Uterus (tissue), 4 donors: ENCODE measurements around the gene ULK4. TPM values are rescaled to one million over a fixed set of nuclear protein-coding genes. Genes with fewer than 3 reads are reported as not detected.

Source experiments
- DNase-seq, 2 donors: peaks; one replicate each; pipeline ENCODE4 v3.0.0-alpha.2; 2019 to 2020
- H3K27ac ChIP-seq, 2 donors: fragments of 200-600 bp; sonication (generic); 1 replicate in 1 of 2; 2 replicates in 1 of 2; pipeline ENCODE4 v1.5.1; 2016 to 2018
- H3K27me3 ChIP-seq, 2 donors: fragments of 200-600 bp; sonication (generic); one replicate each; pipeline ENCODE4 v1.5.1; 2018 to 2019; ENCODE audit warnings: control low read depth in 1 of 2
- H3K36me3 ChIP-seq, 2 donors: fragments of 200-600 bp; sonication (generic); one replicate each; pipeline ENCODE4 v1.5.1; 2019; ENCODE audit warnings: control low read depth in 1 of 2
- H3K4me1 ChIP-seq, 2 donors: fragments of 200-600 bp; sonication (generic); one replicate each; pipeline ENCODE4 v1.5.1; 2018 to 2019; ENCODE audit warnings: control low read depth in 1 of 2
- H3K4me3 ChIP-seq, 2 donors: fragments of 200-600 bp; sonication (generic); 1 replicate in 1 of 2; 2 replicates in 1 of 2; pipeline ENCODE4 v1.5.1; 2018 to 2019; ENCODE audit warnings: mild to moderate bottlenecking in 1 of 2
- H3K9me3 ChIP-seq, 2 donors: fragments of 200-600 bp; sonication (generic); one replicate each; pipeline ENCODE4 v1.5.1; 2019; ENCODE audit warnings: control low read depth in 1 of 2
- POLR2A ChIP-seq, 2 donors: fragments of 450-650 bp; IDR thresholded peaks; one replicate each; pipeline ENCODE4 v1.6.1; 2016; ENCODE audit warnings: antibody characterized with exemption in 2 of 2, mild to moderate bottlenecking in 1 of 2, moderate library complexity in 1 of 2
- intact Hi-C: fragments of 100-400 bp; cut with DNase I; formaldehyde crosslinking; loops from one replicate; pipeline ENCODE4 v1.15.1; 2023; ENCODE audit warnings: low total_unique reads
- total RNA-seq, 4 donors: library from RNA; depleted of rRNA in 3 of 4; stranded (reverse); fragments of >200 nt in 3 of 4; gene quantifications; one replicate each; pipeline versions ENCODE4 v1.1.0 to v1.2.4, GENCODE V29; 2014 to 2023
- TF ChIP-seq, protein P1 (sequence below), 4 experiments: fragments of 200-600 bp in 2 of 4; fragments of 450-650 bp in 2 of 4; sonication (generic) in 2 of 4; IDR thresholded peaks; one replicate each; pipeline ENCODE4 v1.5.1; 2016 to 2019; ENCODE audit warnings: antibody characterized with exemption in 4 of 4, mild to moderate bottlenecking in 2 of 4, moderate library complexity in 1 of 4
- donor health status: DM: yes; HTN: yes; CAD: no.

Gene ULK4
- total RNA-seq, 4 donors from 2014 or later = 8.7 to 118 (median 26.1) TPM

GRCh38 chr3:41960826-41961750, 815 bp downstream of the ULK4 start:
- no peaks in the 10 kb centered on the region for H3K36me3 ChIP-seq
- TF ChIP-seq, protein P1, sequence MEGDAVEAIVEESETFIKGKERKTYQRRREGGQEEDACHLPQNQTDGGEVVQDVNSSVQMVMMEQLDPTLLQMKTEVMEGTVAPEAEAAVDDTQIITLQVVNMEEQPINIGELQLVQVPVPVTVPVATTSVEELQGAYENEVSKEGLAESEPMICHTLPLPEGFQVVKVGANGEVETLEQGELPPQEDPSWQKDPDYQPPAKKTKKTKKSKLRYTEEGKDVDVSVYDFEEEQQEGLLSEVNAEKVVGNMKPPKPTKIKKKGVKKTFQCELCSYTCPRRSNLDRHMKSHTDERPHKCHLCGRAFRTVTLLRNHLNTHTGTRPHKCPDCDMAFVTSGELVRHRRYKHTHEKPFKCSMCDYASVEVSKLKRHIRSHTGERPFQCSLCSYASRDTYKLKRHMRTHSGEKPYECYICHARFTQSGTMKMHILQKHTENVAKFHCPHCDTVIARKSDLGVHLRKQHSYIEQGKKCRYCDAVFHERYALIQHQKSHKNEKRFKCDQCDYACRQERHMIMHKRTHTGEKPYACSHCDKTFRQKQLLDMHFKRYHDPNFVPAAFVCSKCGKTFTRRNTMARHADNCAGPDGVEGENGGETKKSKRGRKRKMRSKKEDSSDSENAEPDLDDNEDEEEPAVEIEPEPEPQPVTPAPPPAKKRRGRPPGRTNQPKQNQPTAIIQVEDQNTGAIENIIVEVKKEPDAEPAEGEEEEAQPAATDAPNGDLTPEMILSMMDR (IDR thresholded peaks at IDR 0.05) = no peak
- TF ChIP-seq POLR2A (IDR thresholded peaks at IDR 0.05) = no peak
- peak; percentile 27 to 28 for DNase-seq
- no peaks in the 10 kb centered on the region for H3K9me3 ChIP-seq
- intact Hi-C loops = no loop called here
- H3K4me1 ChIP-seq = no peaks in the 10 kb centered on the region
- peak overlapping the region; percentile 73 to 88 for H3K27ac ChIP-seq
- H3K27me3 ChIP-seq = no peaks in the 10 kb centered on the region
- peak overlapping the region; percentile 81 to 94 for H3K4me3 ChIP-seq

- Histone ChIP-seq H3K36me3 (no peaks in the 10 kb centered on the region), H3K27ac (no peak overlapping the region), H3K4me3 (no peak overlapping the region), H3K9me3 (no peaks in the 10 kb centered on the region), H3K4me1 (no peaks in the 10 kb centered on the region), H3K27me3 (no peaks in the 10 kb centered on the region)
- intact Hi-C loops = no loop called here
- DNase-seq = no peak
- TF ChIP-seq, protein P1 (IDR thresholded peaks at IDR 0.05) = no peak
- no peak for TF ChIP-seq POLR2A (IDR thresholded peaks at IDR 0.05)
Measured at GRCh38 chr3:41956574-41956973, 5.3 kb downstream of the ULK4 start.

- intact Hi-C loops = no loop called here
- Histone ChIP-seq H3K9me3 (no peaks in the 10 kb centered on the region), H3K4me3 (no peak overlapping the region), H3K27ac (no peak overlapping the region), H3K4me1 (no peaks in the 10 kb centered on the region), H3K36me3 (no peaks in the 10 kb centered on the region), H3K27me3 (no peaks in the 10 kb centered on the region)
- no peak for DNase-seq
- TF ChIP-seq, protein P1 (IDR thresholded peaks at IDR 0.05) = no peak
- no peak for TF ChIP-seq POLR2A (IDR thresholded peaks at IDR 0.05)
Measured at GRCh38 chr3:41955192-41955591, 6.7 kb downstream of the ULK4 start.

DNA sequence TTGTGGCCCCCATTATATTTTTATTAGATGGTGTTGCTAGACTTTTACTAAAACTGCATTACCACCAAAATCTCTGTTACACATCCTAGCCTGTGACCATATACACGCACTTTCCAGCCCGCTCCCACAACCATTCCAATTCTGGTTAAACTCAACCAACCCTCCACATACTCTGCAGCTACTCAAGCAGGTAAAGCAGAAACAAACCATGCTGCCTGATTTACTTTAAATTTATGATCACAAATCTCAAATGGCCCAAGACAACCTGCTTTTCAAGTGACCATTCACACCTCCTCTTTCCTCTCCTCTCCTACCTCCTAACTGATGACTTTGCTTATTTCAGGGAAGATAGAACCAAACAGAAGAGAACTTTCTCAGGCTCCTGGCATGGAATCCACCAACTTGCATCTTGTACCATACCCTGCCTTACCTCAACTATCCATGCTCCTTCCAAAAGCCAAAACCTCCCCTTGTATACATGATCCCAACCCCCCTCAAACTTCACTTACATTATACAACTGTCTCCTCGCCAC, 18.5 kb downstream of the ULK4 start:
- no peaks in the 10 kb centered on the region for H3K27me3 ChIP-seq
- TF ChIP-seq POLR2A (IDR thresholded peaks at IDR 0.05) = no peak
- TF ChIP-seq, protein P1 (IDR thresholded peaks at IDR 0.05) = no peak
- DNase-seq = no peak
- intact Hi-C loops = no loop called here
- H3K9me3 ChIP-seq = no peaks in the 10 kb centered on the region
- H3K4me1 ChIP-seq = no peaks in the 10 kb centered on the region
- no peak overlapping the region for H3K4me3 ChIP-seq
- no peaks in the 10 kb centered on the region for H3K36me3 ChIP-seq
- no peak overlapping the region for H3K27ac ChIP-seq

DNA sequence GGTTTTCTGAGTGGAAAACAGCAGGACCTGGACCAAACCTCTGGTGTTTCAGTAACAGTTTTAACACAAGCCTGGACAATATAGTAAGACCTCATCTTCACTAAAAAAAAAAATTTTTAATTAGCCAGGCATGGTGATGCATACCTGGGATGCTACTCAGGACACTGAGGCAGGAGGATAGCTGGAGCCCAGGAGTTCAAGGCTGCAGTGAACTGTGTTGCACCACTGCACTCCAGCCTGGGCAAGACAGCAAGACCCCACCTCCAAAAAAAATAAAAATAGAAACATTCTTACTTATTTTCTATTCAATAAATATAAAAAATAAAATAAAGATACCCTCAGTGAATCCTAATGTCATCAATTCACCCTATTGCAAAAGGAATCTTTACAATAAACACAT, 21.5 kb downstream of the ULK4 start:
- H3K27me3 ChIP-seq = no peaks in the 10 kb centered on the region
- no peak for TF ChIP-seq POLR2A (IDR thresholded peaks at IDR 0.05)
- TF ChIP-seq, protein P1 (IDR thresholded peaks at IDR 0.05) = no peak
- no peaks in the 10 kb centered on the region for H3K4me1 ChIP-seq
- intact Hi-C loops = no loop called here
- H3K9me3 ChIP-seq = no peaks in the 10 kb centered on the region
- H3K36me3 ChIP-seq = no peaks in the 10 kb centered on the region
- no peak for DNase-seq
- H3K4me3 ChIP-seq = no peak overlapping the region
- H3K27ac ChIP-seq = no peak overlapping the region
